Trophoblast cell (in vitro differentiated cells and primary cell): ENCODE measurements around the gene ZBTB24.

Experiments used
- DNase-seq, 2 donors: peaks; one replicate each; pipeline ENCODE4 v3.0.0-alpha.2; 2016
- H2AFZ ChIP-seq: 2 replicates; pipeline ENCODE4 v1.6.1; 2013; ENCODE audit warnings: low read length, moderate library complexity, mild to moderate bottlenecking; ENCODE audit not compliant: insufficient read depth, poor library complexity
- H2AK5ac ChIP-seq: 2 replicates; pipeline ENCODE4 v1.6.1; 2013; ENCODE audit warnings: mild to moderate bottlenecking, low read length
- H2BK120ac ChIP-seq: 2 replicates; pipeline ENCODE4 v1.6.1; 2013; ENCODE audit warnings: low read length, mild to moderate bottlenecking, moderate library complexity; ENCODE audit not compliant: insufficient read depth, poor library complexity
- H2BK12ac ChIP-seq: 2 replicates; pipeline ENCODE4 v1.6.1; 2013; ENCODE audit warnings: mild to moderate bottlenecking, low read length, moderate library complexity
- H2BK5ac ChIP-seq: 2 replicates; pipeline ENCODE4 v1.6.1; 2013; ENCODE audit warnings: low read length, low read depth, moderate library complexity, mild to moderate bottlenecking; ENCODE audit not compliant: poor library complexity
- H3K14ac ChIP-seq: 2 replicates; pipeline ENCODE4 v1.6.1; 2013; ENCODE audit warnings: mild to moderate bottlenecking, low read length
- H3K18ac ChIP-seq: 2 replicates; pipeline ENCODE4 v1.6.1; 2013; ENCODE audit warnings: mild to moderate bottlenecking, low read length
- H3K23ac ChIP-seq: 2 replicates; pipeline ENCODE4 v1.6.1; 2013; ENCODE audit warnings: low read length
- H3K27ac ChIP-seq: 2 replicates; pipeline ENCODE4 v1.5.1; 2013; ENCODE audit warnings: low read depth, mild to moderate bottlenecking, inconsistent platforms, low read length, moderate library complexity
- H3K27me3 ChIP-seq: 2 replicates; pipeline ENCODE4 v1.6.1; 2013; ENCODE audit warnings: inconsistent platforms, mild to moderate bottlenecking, low read length, moderate library complexity; ENCODE audit not compliant: insufficient read depth
- H3K36me3 ChIP-seq, 2 experiments: 1 replicate in 1 of 2; 2 replicates in 1 of 2; pipeline ENCODE4 v1.6.1; 2013; ENCODE audit warnings: low read length in 2 of 2, mild to moderate bottlenecking in 2 of 2, moderate library complexity in 1 of 2; ENCODE audit not compliant: insufficient read depth in 2 of 2, control insufficient read depth in 1 of 2
- H3K4ac ChIP-seq: 2 replicates; pipeline ENCODE4 v1.6.1; 2013; ENCODE audit warnings: low read depth, mild to moderate bottlenecking, low read length, moderate library complexity
- H3K4me1 ChIP-seq, 2 experiments: 1 replicate in 1 of 2; 2 replicates in 1 of 2; pipeline ENCODE4 v1.6.1; 2013; ENCODE audit warnings: low read length in 2 of 2, mild to moderate bottlenecking in 2 of 2, moderate library complexity in 1 of 2; ENCODE audit not compliant: insufficient read depth in 2 of 2, control insufficient read depth in 1 of 2
- H3K4me2 ChIP-seq: 2 replicates; pipeline ENCODE4 v1.6.1; 2013; ENCODE audit warnings: inconsistent platforms, mild to moderate bottlenecking, low read length, moderate library complexity
- H3K4me3 ChIP-seq: 2 replicates; pipeline ENCODE4 v1.5.1; 2013; ENCODE audit warnings: mild to moderate bottlenecking, low read depth, low read length, inconsistent platforms
- H3K79me1 ChIP-seq: one replicate; pipeline ENCODE4 v1.6.1; 2013; ENCODE audit warnings: low read length
- H3K79me2 ChIP-seq: 2 replicates; pipeline ENCODE4 v1.6.1; 2013; ENCODE audit warnings: low read length, mild to moderate bottlenecking; ENCODE audit not compliant: control insufficient read depth, insufficient read depth, poor library complexity
- H3K9ac ChIP-seq: 2 replicates; pipeline ENCODE4 v1.6.1; 2013; ENCODE audit warnings: mild to moderate bottlenecking, low read length
- H3K9me3 ChIP-seq: 2 replicates; pipeline ENCODE4 v1.6.1; 2013; ENCODE audit warnings: low read depth, mild to moderate bottlenecking, control low read depth, inconsistent platforms, low read length; ENCODE audit not compliant: insufficient read depth
- H4K12ac ChIP-seq: 2 replicates; pipeline ENCODE4 v1.6.1; 2013; ENCODE audit warnings: low read depth, mild to moderate bottlenecking, low read length, moderate library complexity
- H4K8ac ChIP-seq: 2 replicates; pipeline ENCODE4 v1.6.1; 2013; ENCODE audit warnings: low read depth, mild to moderate bottlenecking, low read length, moderate library complexity
- H4K91ac ChIP-seq: one replicate; pipeline ENCODE4 v1.6.1; 2013; ENCODE audit warnings: low read depth, mild to moderate bottlenecking, low read length, moderate library complexity
- WGBS: extraction: QIAGEN DNeasy Blood & Tissue Kit; methylation state at CpG from one replicate; pipeline ENCODE4 v1.1.7; 2013; ENCODE audit warnings: missing lambda C conversion rate; ENCODE audit not compliant: insufficient read length, insufficient coverage; ENCODE audit errors: extremely low coverage; 5-methylcytosine and 5-hydroxymethylcytosine counted together

The ZBTB24 gene

DNA sequence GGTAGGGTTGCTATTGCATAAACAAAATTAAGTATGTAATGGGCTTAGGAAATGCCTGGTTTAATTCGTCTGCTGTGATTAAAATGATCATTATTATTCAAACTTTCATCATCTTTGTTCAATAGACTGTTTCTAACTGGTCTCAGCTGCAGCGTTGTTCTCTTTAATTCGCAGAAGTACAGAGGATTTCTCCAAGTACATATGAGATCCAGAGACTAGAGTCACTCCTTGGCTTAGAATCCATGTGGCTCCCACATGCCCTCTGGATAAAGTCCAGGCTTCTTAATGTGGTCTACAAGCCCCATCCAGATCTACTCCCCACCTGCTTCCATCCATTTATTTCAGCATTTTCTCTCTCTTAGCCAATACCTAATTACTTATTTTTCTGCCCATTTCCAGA, 1.1 kb upstream of the ZBTB24 start:
- H2BK5ac ChIP-seq = no peak overlapping the region
- H2BK120ac ChIP-seq = no peak overlapping the region
- no peak overlapping the region for H2BK12ac ChIP-seq
- H3K14ac ChIP-seq = no peak overlapping the region
- no CpG with 5 or more reads among the region's 3 CpGs for WGBS
- H3K36me3 ChIP-seq = peaks cover 0 to 6% of the 10 kb centered on the region in 2 experiments
- H3K9me3 ChIP-seq = no peaks in the 10 kb centered on the region
- no peak overlapping the region for H4K12ac ChIP-seq
- DNase-seq = no peak
- H3K27ac ChIP-seq = no peak overlapping the region
- no peak overlapping the region for H3K18ac ChIP-seq
- no peak overlapping the region for H4K8ac ChIP-seq
- no peak overlapping the region for H4K91ac ChIP-seq
- no peak overlapping the region for H3K4me2 ChIP-seq
- peaks cover 5% of the 10 kb centered on the region for H3K79me1 ChIP-seq
- H3K4me3 ChIP-seq = no peak overlapping the region
- no peak overlapping the region for H3K4ac ChIP-seq
- no peak overlapping the region for H2AK5ac ChIP-seq
- peaks cover 3% of the 10 kb centered on the region for H3K79me2 ChIP-seq
- H3K9ac ChIP-seq = no peak overlapping the region
- no peak overlapping the region for H3K23ac ChIP-seq
- no peak overlapping the region for H2AFZ ChIP-seq
- H3K4me1 ChIP-seq = peaks cover 0 to 3% of the 10 kb centered on the region in 2 experiments
- H3K27me3 ChIP-seq = no peaks in the 10 kb centered on the region

- no peak for DNase-seq
- Histone ChIP-seq H3K4me1 (peaks cover 0 to 3% of the 10 kb centered on the region in 2 experiments), H3K4me3 (peak overlapping the region; percentile 70), H3K36me3 (peaks cover 0 to 6% of the 10 kb centered on the region in 2 experiments), H3K23ac (no peak overlapping the region), H3K4ac (no peak overlapping the region), H3K27ac (no peak overlapping the region), H3K79me1 (peaks cover 5% of the 10 kb centered on the region), H2AFZ (no peak overlapping the region), H4K91ac (no peak overlapping the region), H4K8ac (no peak overlapping the region), H2BK120ac (no peak overlapping the region), H3K79me2 (peaks cover 3% of the 10 kb centered on the region), H2BK5ac (no peak overlapping the region), H3K9me3 (no peaks in the 10 kb centered on the region), H3K18ac (no peak overlapping the region), H3K27me3 (no peaks in the 10 kb centered on the region), H3K4me2 (peak overlapping the region; percentile 85), H3K14ac (no peak overlapping the region), H4K12ac (no peak overlapping the region), H2AK5ac (no peak overlapping the region), H2BK12ac (no peak overlapping the region), H3K9ac (no peak overlapping the region)
- no CpG with 5 or more reads among the region's 6 CpGs for WGBS
Measured at GRCh38 chr6:109483735-109484057, 677 bp upstream of the ZBTB24 start.

DNA sequence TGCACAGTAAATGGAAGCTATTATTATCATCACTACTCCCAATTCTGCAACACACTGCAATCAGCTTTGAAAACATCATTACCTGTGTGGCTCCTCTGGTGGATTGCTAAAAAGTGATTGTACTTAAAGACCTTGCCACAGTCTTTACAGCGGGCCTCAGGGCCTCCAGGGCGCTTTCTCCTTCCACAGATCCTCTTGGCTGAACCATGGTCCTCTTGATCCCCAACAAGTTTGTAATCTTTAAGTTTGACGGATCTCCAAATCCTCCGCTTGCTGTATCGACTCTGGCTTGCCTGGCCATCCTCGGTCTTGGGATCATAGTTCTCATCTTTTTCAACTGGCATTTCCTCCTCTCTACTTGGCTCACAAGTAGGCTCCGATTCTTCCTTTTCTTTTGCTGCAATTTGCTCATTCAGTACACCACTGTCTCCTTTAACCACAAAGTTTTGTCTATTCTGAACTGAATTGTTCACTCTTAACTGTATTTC, 2.0 kb downstream of the ZBTB24 start:
- Histone ChIP-seq H3K9me3 (peaks cover 1% of the 10 kb centered on the region), H4K12ac (no peak overlapping the region), H2BK5ac (no peak overlapping the region), H3K4me2 (no peak overlapping the region), H3K79me2 (peaks cover 3% of the 10 kb centered on the region), H4K91ac (no peak overlapping the region), H3K79me1 (peaks cover 5% of the 10 kb centered on the region), H3K36me3 (peaks cover 3 to 12% of the 10 kb centered on the region in 2 experiments), H3K4ac (no peak overlapping the region), H3K9ac (no peak overlapping the region), H2AK5ac (no peak overlapping the region), H4K8ac (no peak overlapping the region), H3K18ac (no peak overlapping the region), H3K27me3 (no peaks in the 10 kb centered on the region), H2AFZ (no peak overlapping the region), H3K27ac (no peak overlapping the region), H2BK120ac (no peak overlapping the region), H3K23ac (no peak overlapping the region), H3K4me3 (no peak overlapping the region), H3K4me1 (peaks cover 0 to 5% of the 10 kb centered on the region in 2 experiments), H2BK12ac (no peak overlapping the region), H3K14ac (no peak overlapping the region)
- no CpG with 5 or more reads among the region's 7 CpGs for WGBS
- DNase-seq = no peak

DNA sequence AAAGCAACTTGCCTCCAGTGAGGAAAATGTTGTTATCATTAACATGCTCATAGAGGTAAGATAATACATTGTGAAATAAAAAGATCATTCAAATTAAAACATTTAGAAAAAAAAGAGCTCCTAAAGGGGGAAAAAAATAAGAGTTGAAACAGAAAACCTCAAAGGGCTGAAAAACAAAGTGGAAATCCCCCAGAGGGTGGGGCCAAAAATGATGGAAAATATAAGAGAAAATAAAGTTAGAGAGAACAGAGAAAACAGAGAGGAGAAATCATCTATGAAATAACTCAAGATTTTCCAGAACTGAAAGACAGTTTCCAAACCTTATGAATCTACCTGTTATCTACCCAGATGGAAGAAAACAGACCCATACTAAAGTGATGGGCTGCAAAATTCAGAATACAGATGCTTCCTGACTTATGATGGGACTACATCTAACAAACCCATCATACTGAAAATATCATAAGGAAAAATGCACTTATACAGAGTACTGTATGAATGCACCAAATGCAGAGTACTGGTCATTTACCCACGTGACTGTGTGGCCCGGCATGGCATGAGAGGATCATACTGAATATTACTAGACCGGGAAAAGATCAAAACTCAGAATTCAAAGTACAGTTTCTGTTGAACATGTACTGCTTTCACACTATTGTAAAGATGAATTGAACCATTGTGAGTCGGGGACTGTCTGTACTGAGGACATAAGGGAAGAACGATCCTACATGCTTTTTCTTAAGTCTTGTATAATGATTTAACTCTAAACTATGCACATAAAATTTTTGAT, 4.0 kb downstream of the ZBTB24 start:
- Histone ChIP-seq H3K4me3 (no peak overlapping the region), H2BK5ac (no peak overlapping the region), H3K27me3 (no peaks in the 10 kb centered on the region), H3K79me2 (peaks cover 3% of the 10 kb centered on the region), H4K12ac (no peak overlapping the region), H3K79me1 (peaks cover 5% of the 10 kb centered on the region), H2AK5ac (no peak overlapping the region), H3K27ac (no peak overlapping the region), H3K14ac (no peak overlapping the region), H2BK12ac (no peak overlapping the region), H2BK120ac (no peak overlapping the region), H3K4me1 (peaks cover 0 to 5% of the 10 kb centered on the region in 2 experiments), H3K4me2 (no peak overlapping the region), H3K18ac (no peak overlapping the region), H3K23ac (no peak overlapping the region), H3K9me3 (peaks cover 1% of the 10 kb centered on the region), H3K36me3 (peaks cover 6 to 18% of the 10 kb centered on the region in 2 experiments), H4K91ac (no peak overlapping the region), H3K9ac (no peak overlapping the region), H3K4ac (no peak overlapping the region), H4K8ac (no peak overlapping the region), H2AFZ (no peak overlapping the region)
- no peak for DNase-seq
- WGBS = no CpG with 5 or more reads among the region's 5 CpGs
